H1 (cell line): Measurements from ENCODE around the gene CRYGD. TPM values are rescaled to one million over a fixed set of nuclear protein-coding genes. Genes with fewer than 3 reads are reported as not detected.

Source experiments
- CBX5 ChIP-seq: fragments of 300-800, 300-1000 bp; sonication (generic); IDR thresholded peaks from 2 replicates; pipeline ENCODE4 v1.7.1; 2016; ENCODE audit warnings: antibody characterized with exemption, low read length, low read depth
- CHD2 ChIP-seq: IDR thresholded peaks from 2 replicates; pipeline ENCODE4 v1.6.1; 2012; ENCODE audit warnings: low read length, improper control_type of control experiment
- KDM1A ChIP-seq: fragments of 200-600, 300-600 bp; sonication (generic); IDR thresholded peaks from 2 replicates; pipeline ENCODE4 v1.7.1; 2016; ENCODE audit warnings: mild to moderate bottlenecking, low read length, borderline replicate concordance
- polyA plus RNA-seq, 7 experiments: library from polyadenylated mRNA; depleted of rRNA in 3 of 7; stranded (reverse) in 5 of 7; unstranded in 2 of 7; fragments of >200 nt in 5 of 7; fragments of 200-250 nt in 2 of 7; gene quantifications; 1 replicate in 5 of 7; 2 replicates in 1 of 7; 4 replicates in 1 of 7; pipeline versions ENCODE4 v1.2.1 to v1.2.3, GENCODE V29; 2011 to 2013; ENCODE audit warnings: missing spikeins in 2 of 7, mixed read lengths in 2 of 7
- total RNA-seq: library from RNA; stranded (reverse); fragmentation: NEBNext Ultra II Directional; extraction: Animal tissue kit (Norgen Biotek cat#: 25700); gene quantifications from 2 replicates; pipeline ENCODE4 v1.2.1, GENCODE V29; 2021
- TF ChIP-seq, protein P1 (sequence below): IDR thresholded peaks from 2 replicates; pipeline ENCODE4 v1.6.1; 2011; ENCODE audit warnings: low read depth, mild to moderate bottlenecking, low read length; ENCODE audit not compliant: insufficient read depth

Gene CRYGD
- total and polyA plus RNA-seq, 2 of the 8 experiments (the other 6 are each of a cell fraction or from before 2014, with no cell fraction given): 2.9 to 7.1 TPM

DNA sequence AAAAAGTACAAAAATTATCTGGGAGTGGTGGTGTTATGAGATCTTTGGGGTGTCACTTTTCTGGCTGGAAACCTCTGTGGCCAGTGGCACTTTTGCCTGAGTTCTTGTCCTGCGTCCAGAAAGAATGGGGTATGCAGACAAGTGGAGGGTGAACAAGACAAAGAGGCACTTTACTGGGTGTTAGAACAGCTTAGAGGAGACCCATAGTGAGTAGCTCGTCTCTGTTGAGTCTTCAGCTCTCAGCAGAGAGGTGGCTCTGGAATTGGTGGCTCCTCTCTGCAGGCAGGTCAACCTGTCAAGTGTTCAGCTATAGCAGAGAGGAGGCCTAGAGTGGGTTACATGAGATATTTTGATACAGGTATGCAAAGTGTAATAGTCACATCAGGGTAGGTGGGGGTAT, 26.1 kb downstream of the CRYGD start (continued):
- TF ChIP-seq CBX5 (no peak), KDM1A (no peak), CHD2 (no peak)
- TF ChIP-seq, protein P1, sequence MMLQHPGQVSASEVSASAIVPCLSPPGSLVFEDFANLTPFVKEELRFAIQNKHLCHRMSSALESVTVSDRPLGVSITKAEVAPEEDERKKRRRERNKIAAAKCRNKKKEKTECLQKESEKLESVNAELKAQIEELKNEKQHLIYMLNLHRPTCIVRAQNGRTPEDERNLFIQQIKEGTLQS: no peak
